ELF-1 (cell line): Measurements from ENCODE around the gene ZNF672.
"Not testable (repeated sequence)": the region's sequence is repeated elsewhere in the genome, so short reads cannot be mapped to it uniquely, and the experiment has no call there.

Source experiments
- DNase-seq: peaks from one replicate; pipeline ENCODE4 v3.0.0-alpha.2; 2016; ENCODE audit warnings: low read depth, low spot score

The ZNF672 gene

DNA sequence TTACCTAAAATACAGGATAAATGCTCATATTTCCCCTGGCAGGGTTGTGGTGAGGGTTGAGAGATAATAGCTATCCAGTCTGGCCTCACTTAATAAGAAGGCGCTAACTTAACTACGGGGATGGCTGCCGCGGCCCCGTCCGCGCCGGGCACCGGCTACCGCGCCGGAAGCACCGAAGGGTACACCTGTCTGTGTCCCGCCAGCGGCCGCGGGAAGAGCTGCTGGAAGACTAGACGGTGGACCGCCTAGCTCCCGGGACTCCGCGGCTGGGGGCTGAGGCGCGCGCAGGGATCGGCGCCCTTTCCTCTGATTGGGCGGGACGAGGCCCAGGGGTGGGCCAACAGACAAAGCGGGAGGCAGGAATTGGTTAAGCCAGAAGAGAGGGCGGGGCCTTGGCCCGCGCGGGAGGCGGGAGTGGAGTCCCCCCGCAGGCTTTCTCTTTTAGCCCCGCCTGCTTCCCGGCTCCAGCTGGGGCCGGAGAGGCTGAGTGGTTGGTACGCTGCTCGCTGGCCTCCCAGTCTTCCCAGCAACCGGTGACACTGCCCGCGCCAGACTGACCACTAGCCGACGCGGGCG lies at the start of gene ZNF672:
ZNF672 (plus strand) TSS at position 444 of the 576 bp plus-strand sequence. CDS start 9,051 bp downstream, outside the sequence.
- peak; percentile 99 for DNase-seq

- no peak for DNase-seq
Measured at GRCh38 chr1:248788327-248788726, 49.7 kb upstream of the ZNF672 start.

- not testable (repeated sequence) for DNase-seq
Measured at GRCh38 chr1:248789337-248789736, 48.7 kb upstream of the ZNF672 start.

GRCh38 chr1:248790456-248790855 lies 47.6 kb upstream of the ZNF672 start:
- DNase-seq, result no peak

DNA sequence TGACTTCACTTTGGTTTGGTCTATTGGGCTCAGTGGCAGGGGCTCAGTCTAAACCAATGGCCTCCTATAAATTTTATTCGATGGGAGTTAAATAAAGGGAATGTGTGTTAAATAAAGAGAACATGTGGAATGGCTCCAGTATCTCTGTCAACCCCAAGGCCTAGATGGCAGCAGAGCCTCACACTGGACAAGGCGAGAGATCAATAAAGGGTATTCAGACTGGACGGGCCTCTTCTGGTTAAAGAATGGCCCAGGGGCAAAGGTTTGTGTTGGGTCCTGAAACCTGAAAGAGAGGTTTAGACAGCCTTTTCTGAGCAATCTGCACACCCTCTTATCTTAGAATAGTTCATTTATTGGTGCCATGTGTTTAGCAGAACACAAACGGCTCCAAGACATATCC lies 47.0 kb upstream of the ZNF672 start:
- peak; percentile 21 for DNase-seq

DNA sequence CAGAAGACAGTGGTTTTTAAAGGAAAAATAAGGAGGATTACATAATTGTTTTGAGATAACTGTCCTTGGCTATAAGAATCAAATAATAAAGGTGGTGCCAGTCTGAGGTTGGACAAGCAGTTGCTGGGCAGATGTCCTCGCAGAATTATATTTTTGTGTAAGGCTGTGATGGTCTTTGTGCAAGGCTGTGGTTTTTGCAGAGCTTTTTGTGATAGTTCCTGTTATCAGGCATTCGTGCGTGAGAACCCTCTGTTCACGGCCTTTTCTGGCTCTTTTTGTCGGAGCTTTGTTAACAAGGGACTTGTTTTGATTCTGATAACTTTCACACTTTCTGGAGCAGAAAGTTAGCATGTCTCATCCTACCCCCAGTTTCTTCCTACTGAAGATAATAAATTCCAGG lies 45.7 kb upstream of the ZNF672 start:
- DNase-seq, result no peak

- DNase-seq, result no peak
Measured at GRCh38 chr1:248793592-248793991, 44.4 kb upstream of the ZNF672 start.

DNA sequence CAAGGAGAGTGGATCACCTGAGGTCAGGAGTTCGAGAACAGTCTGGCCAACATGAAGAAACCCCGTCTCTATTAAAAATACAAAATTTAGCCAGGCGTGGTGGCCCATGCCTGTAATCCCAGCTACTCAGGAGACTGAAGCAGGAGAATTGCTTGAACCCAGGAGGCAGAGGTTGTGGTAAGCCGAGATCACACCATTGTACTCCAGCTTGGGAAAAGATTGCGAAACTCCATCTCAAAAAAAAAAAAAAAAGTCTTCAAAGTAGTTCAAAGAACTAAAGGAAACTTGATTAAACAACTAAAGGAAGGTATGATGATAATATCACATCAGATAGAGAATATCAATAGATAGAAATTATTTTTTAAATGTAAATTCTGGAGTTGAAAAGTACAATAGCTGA lies 43.4 kb upstream of the ZNF672 start:
- not testable (repeated sequence) for DNase-seq

- no peak for DNase-seq
Measured at GRCh38 chr1:248798791-248799190, 39.2 kb upstream of the ZNF672 start.

GRCh38 chr1:248800459-248800858 lies 37.6 kb upstream of the ZNF672 start:
- DNase-seq, result no peak

DNA sequence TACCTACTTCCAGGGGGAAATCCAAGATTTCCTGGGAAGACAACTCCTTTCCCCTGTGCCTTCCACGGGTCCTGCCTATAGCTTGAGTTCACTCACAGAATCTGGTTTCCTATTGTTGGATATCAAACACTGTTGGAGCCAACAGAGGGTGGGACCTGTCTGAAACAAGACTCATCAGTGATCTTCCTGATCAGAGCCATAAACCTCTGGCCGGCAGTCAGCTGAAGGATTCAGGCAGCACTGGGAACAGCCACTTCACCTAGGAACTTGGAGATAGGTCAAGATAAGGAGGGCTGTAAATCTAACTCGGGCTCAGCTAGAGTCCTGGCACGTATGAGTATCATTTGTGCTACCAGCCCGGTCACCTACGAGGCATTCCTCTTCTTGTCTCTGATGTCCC lies 35.6 kb upstream of the ZNF672 start:
- no peak for DNase-seq

DNA sequence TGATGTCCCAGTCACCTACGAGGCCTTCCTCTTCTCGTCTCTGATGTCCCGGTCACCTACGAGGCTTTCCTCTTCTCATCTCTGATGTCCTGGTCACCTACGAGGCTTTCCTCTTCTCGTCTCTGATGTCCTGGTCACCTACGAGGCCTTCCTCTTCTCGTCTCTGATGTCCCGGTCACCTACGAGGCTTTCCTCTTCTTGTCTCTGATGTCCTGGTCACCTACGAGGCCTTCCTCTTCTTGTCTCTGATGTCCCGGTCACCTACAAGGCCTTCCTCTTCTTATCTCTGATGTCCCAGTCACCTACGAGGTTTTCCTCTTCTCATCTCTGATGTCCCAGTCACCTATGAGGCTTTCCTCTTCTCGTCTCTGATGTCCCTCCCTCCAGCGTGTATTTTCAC lies 34.5 kb upstream of the ZNF672 start:
- DNase-seq, result not testable (repeated sequence)

GRCh38 chr1:248804771-248805681 lies 33.0 kb upstream of the ZNF672 start:
- no peak for DNase-seq

DNA sequence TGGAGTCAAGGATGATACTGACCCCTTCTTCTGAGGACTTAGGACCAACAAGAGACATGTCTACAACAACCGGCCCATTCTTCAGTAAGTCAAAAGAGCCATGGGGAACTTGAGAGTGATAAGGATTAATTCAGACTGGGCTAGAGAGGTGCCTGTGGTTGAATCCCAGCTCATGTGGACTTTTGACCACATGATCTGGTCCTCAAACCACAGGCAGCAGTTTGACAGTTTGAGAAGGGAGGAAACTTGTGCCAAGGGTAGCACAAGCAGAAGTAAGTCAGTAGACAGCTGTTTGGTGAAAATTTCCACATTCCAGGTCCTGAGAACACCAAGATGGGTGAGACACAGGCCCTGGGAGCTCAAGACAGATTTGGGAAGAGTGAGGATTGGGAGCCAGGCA lies 32.1 kb upstream of the ZNF672 start:
- no peak for DNase-seq

DNA sequence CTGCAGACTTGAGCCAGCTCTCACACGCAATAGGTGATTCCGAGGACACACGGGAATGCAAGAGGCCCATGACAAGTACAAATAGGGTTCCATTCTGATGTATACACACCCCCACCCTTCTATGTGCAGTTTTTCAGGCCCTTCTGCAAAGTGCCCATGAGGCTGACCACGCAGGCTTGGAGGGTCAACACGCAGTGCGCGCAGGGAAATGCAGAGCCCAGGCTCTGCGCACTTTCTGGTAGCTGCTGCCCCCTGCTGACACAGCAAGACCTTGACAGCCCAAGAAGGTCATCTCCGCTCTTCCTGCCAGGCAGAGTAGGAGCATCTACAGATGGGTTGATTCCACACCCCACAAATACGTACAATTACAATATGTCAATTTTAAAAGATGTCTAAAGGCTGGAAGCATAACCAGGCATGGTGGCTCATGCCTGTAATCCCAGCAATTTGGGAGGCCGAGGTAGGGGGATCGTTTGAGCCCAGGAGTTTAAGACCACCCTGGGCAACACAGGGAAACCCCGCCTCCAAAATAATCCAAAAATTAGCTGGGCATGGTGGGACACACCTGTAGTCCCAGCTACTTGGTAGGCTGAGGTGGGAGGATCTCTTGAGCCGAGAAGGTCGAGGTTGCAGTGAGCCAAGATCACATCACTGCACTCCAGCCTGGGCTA lies 30.8 kb upstream of the ZNF672 start:
- DNase-seq, result peak; percentile 58

- no peak for DNase-seq
Measured at GRCh38 chr1:248808876-248809275, 29.1 kb upstream of the ZNF672 start.

DNA sequence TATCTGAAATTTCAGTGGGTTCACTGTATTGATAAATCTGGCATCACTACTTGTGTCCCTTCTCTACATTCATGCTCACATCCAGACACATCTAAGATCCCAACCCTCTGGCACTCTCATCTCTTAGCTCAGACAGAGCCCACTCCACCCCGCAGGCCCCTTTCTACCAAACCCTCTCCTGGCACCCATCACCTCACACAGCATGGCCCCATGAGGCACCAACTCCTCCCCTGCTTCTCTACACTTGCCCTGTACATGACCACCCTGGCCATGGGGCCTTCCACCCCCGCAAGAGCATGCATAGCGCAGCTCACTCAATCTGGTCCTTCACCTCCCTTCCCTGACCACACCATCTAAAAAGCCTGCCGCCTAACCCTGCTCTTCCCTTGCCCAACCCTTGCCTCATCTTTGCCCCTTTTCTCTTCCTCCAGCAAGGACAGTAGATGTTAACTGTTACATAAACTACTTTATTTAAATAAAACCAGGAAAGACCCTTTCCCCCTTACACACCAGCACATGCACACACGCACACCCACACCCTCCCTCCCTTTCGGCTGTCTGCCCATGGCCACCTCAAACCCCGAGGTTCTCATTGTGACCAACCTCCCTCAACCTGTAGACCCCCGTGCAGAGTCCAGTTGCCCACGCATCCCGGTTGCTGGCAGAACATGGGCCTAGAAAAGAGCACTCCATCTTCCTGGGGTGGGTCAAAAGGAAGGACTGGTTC lies 27.9 kb upstream of the ZNF672 start:
- DNase-seq, result no peak

GRCh38 chr1:248810727-248811513 lies 27.1 kb upstream of the ZNF672 start:
- DNase-seq, result no peak

DNA sequence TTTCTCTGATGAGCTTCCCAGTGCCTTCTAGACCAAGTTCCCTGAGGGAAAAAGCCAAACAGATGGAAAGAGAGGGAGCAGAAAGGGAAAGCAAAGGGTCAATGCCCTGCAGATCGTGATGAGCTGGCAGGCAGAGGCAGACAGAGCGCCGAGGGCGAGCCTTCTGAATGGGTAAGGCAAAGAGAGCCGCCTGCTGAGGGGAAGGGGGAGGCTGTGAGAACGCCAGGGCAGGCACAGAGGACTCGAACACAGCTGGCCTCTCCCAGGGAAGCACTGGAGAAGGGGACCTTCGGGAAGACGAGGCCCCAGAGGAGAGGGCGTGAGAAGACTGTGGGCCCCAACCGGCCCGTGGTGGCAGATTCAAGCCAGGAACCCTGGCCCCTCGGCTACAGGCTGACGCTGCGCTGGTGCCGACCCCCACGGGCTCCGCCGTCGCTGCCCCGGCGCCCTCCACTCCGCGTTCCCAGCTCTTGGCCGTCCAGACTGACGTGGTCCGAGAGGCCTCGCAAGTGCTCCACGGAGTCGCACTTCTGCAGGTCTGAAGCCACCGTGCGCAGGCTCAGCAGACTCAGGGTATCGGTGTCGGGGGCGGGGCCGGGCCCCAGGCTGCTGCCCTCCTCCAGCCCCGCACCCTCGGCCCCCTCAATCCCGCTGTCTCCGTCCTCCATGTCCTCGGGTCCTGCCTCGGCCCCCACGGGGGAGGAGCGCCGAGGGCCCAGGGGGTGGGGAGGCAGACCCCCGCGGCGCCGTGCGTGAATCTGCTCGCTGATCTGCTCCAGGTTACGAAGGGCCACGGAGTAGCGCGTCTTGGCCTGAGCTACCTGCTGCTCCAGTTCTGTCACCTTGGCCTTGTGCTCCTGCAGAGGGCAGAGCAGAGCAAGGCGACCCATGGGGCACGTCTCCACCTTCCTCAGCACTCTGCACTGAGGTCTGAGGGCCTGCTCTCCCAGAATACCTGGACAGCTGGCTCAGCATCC lies 26.2 kb upstream of the ZNF672 start:
- DNase-seq, result no peak
